Keratinocyte (primary cell): ENCODE results near the gene MYO1G. TPM values are rescaled to one million over a fixed set of nuclear protein-coding genes. Genes with fewer than 3 reads are reported as not detected.

Source experiments
- DNase-seq: peaks from one replicate; pipeline ENCODE4 v3.0.0-alpha.2; 2011; ENCODE audit warnings: low read depth, missing footprints, low spot score
- FAIRE-seq: peaks from 2 replicates; lab custom pipeline; 2011; peaks lifted over from hg19 to GRCh38; lab: Jason Lieb, UNC
- H2AFZ ChIP-seq: 2 replicates; pipeline ENCODE4 v1.6.0; 2012; ENCODE audit warnings: low read length, control low read depth, inconsistent platforms; ENCODE audit not compliant: control insufficient read depth
- H3K27ac ChIP-seq: 2 replicates; pipeline ENCODE4 v1.5.1; 2011; ENCODE audit warnings: low read length; ENCODE audit not compliant: control insufficient read depth, insufficient read depth
- H3K27me3 ChIP-seq: 3 replicates; pipeline ENCODE4 v1.6.0; 2011; ENCODE audit warnings: low read length; ENCODE audit not compliant: control insufficient read depth, insufficient read depth; ENCODE audit errors: extremely low read depth
- H3K36me3 ChIP-seq, 2 experiments: 2 replicates in 1 of 2; 3 replicates in 1 of 2; pipeline ENCODE4 v1.5.1; 2011; ENCODE audit warnings: low read length in 2 of 2, mild to moderate bottlenecking in 1 of 2; ENCODE audit not compliant: control insufficient read depth in 2 of 2, insufficient read depth in 2 of 2; ENCODE audit errors: extremely low read depth in 1 of 2
- H3K4me1 ChIP-seq: 3 replicates; pipeline ENCODE4 v1.5.1; 2011; ENCODE audit warnings: low read length; ENCODE audit not compliant: control insufficient read depth, insufficient read depth; ENCODE audit errors: extremely low read depth
- H3K4me2 ChIP-seq: 3 replicates; pipeline ENCODE4 v1.6.0; 2011; ENCODE audit warnings: low read depth, low read length; ENCODE audit not compliant: control insufficient read depth, insufficient read depth; ENCODE audit errors: extremely low read depth
- H3K4me3 ChIP-seq, 3 experiments: fragments of 200-600 bp in 1 of 3; sonication (generic) in 1 of 3; 2 replicates in 2 of 3; 3 replicates in 1 of 3; pipeline ENCODE4 v1.5.1; 2011 to 2016; ENCODE audit warnings: low read length in 3 of 3, mild to moderate bottlenecking in 3 of 3, control low read depth in 2 of 3, inconsistent platforms in 1 of 3, low read depth in 1 of 3, mixed read lengths in 1 of 3, mixed run types in 1 of 3, moderate library complexity in 1 of 3; ENCODE audit not compliant: control insufficient read depth in 2 of 3, insufficient read depth in 2 of 3; ENCODE audit errors: extremely low read depth in 1 of 3
- H3K79me2 ChIP-seq: 2 replicates; pipeline ENCODE4 v1.6.0; 2012; ENCODE audit warnings: low read length; ENCODE audit not compliant: control insufficient read depth, insufficient read depth
- H3K9ac ChIP-seq: 3 replicates; pipeline ENCODE4 v1.6.0; 2011; ENCODE audit warnings: low read length; ENCODE audit not compliant: control insufficient read depth, insufficient read depth; ENCODE audit errors: extremely low read depth
- H3K9me1 ChIP-seq: 3 replicates; pipeline ENCODE4 v1.6.0; 2011; ENCODE audit warnings: low read length; ENCODE audit not compliant: control insufficient read depth, insufficient read depth; ENCODE audit errors: extremely low read depth
- H3K9me3 ChIP-seq: 2 replicates; pipeline ENCODE4 v1.5.1; 2012; ENCODE audit warnings: low read depth, low read length; ENCODE audit not compliant: control insufficient read depth
- H4K20me1 ChIP-seq: 3 replicates; pipeline ENCODE4 v1.6.0; 2011; ENCODE audit warnings: low read length; ENCODE audit not compliant: control insufficient read depth, insufficient read depth; ENCODE audit errors: extremely low read depth
- EZH2 ChIP-seq: IDR thresholded peaks from one replicate; pipeline ENCODE4 v1.6.1; 2012; ENCODE audit warnings: inconsistent platforms, mild to moderate bottlenecking, low read length, moderate library complexity
- dilution Hi-C: fragments of 300-500 bp; cut with MboI; formaldehyde crosslinking; loops from one replicate; pipeline ENCODE4 v1.7.0; 2020; ENCODE audit warnings: low sequenced_read_pairs; ENCODE audit not compliant: extremely low pct_ligation_motif_present
- polyA plus RNA-seq, 5 experiments: library from polyadenylated mRNA; depleted of rRNA in 3 of 5; stranded (reverse) in 3 of 5; stranded (forward) in 1 of 5; unstranded in 1 of 5; fragments of >200 nt; gene quantifications; 1 replicate in 1 of 5; 2 replicates in 3 of 5; 3 replicates in 1 of 5; pipeline versions ENCODE4 v1.2.1 to v1.2.3, GENCODE V29; 2011 to 2012; ENCODE audit warnings: missing spikeins in 2 of 5, low read depth in 1 of 5, low replicate concordance in 1 of 5
- TF ChIP-seq, protein P1 (sequence below), 3 experiments: IDR thresholded peaks in 1 of 3; conservative IDR thresholded peaks in 1 of 3; optimal IDR thresholded peaks in 1 of 3; 2 replicates in 2 of 3; 3 replicates in 1 of 3; pipeline versions ENCODE3 to v1.5.1; 2011; ENCODE audit warnings: low read length in 3 of 3, mild to moderate bottlenecking in 3 of 3, moderate library complexity in 2 of 3, control low read depth in 1 of 3, inconsistent platforms in 1 of 3; ENCODE audit not compliant: insufficient read depth in 2 of 3; ENCODE audit errors: extremely low read depth in 1 of 3

The MYO1G gene
- polyA plus RNA-seq, 1 donor (not counting 4 experiments of a cell fraction or from before 2014, with no cell fraction given): 0.03 TPM

DNA sequence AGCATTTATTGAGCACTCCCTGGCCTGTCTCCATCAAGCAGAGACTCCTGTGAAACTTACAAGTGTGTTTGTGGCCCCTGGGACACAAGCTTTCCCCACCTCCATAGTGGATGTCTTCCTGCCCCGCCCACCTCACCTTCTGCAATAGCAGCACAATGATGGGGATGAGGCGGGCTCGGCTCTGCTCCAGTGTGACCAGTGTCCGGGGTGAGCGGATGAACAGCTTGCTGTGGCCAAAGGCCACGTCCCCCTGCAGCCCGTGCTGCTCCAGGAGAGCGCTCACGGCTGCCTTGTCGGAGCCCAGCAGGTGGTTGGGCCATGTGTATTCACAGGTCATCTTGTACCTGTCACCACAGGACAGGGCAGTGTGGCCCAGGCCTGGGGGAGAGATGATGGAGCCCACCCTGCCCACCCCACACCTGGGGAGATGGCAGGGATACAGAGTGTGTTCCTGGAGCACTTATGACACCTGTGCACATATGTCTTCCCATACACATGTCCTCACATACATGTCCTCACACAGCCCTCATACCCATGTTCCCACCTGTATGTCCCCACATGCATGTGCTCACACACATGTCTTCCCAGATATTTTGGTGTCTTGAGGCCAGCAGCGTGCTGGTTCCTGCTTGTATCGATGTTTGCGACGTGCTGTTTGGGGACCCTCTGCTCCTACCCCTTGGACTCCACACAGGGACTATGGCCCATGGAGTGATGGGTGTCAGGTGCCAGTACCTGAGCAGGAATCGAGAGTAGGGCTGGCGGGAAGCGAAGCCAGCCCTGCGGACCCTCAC is 12.7 kb downstream of the MYO1G start:
- H3K9me3 ChIP-seq: no peaks in the 10 kb centered on the region
- H3K4me1 ChIP-seq: peaks cover 3% of the 10 kb centered on the region
- no peak for TF ChIP-seq EZH2
- TF ChIP-seq, protein P1, sequence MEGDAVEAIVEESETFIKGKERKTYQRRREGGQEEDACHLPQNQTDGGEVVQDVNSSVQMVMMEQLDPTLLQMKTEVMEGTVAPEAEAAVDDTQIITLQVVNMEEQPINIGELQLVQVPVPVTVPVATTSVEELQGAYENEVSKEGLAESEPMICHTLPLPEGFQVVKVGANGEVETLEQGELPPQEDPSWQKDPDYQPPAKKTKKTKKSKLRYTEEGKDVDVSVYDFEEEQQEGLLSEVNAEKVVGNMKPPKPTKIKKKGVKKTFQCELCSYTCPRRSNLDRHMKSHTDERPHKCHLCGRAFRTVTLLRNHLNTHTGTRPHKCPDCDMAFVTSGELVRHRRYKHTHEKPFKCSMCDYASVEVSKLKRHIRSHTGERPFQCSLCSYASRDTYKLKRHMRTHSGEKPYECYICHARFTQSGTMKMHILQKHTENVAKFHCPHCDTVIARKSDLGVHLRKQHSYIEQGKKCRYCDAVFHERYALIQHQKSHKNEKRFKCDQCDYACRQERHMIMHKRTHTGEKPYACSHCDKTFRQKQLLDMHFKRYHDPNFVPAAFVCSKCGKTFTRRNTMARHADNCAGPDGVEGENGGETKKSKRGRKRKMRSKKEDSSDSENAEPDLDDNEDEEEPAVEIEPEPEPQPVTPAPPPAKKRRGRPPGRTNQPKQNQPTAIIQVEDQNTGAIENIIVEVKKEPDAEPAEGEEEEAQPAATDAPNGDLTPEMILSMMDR (optimal IDR thresholded peaks at IDR 0.05 in 1 of 3, IDR thresholded peaks at IDR 0.05 in 1 of 3, conservative IDR thresholded peaks at IDR 0.05 in 1 of 3; ENCODE audit: extremely low read depth in 1 of 3, insufficient read depth in 2 of 3, low read length in 3 of 3): no peak
- H4K20me1 ChIP-seq: no peaks in the 10 kb centered on the region
- no peaks in the 10 kb centered on the region for H3K36me3 ChIP-seq
- H3K9ac ChIP-seq: no peak overlapping the region
- H2AFZ ChIP-seq: no peak overlapping the region
- no peak overlapping the region for H3K4me3 ChIP-seq
- dilution Hi-C loops: no loop called here
- no peak overlapping the region for H3K27ac ChIP-seq
- H3K79me2 ChIP-seq: no peaks in the 10 kb centered on the region
- DNase-seq: no peak
- no peaks in the 10 kb centered on the region for H3K9me1 ChIP-seq
- H3K4me2 ChIP-seq: no peak overlapping the region
- no peak for FAIRE-seq
- H3K27me3 ChIP-seq: peaks cover 27% of the 10 kb centered on the region

DNA sequence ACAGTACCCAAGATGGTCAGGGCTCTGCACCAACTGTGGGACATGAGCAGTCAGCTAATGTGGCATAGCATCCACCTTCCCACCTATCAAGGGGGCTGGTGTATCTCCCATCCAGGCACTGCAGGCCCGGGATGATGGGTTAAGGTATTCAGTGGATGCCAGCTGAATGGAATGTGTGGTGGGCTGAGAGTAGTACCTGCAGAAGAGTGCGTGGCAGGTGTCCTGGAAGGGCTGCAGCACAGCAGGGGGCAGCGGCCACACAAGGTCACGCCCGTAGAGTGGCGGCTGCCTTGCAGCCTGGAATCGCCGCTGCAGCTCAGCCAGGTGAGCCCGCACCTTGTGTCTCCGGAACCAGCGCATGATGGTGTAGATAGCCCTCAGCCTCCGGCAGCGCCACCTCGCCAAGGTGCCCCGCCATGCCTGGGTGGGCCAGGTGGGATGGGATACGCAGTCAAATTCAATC is 13.3 kb downstream of the MYO1G start:
- Histone ChIP-seq H3K4me2 (no peak overlapping the region), H3K4me3 (no peak overlapping the region), H3K9me3 (no peaks in the 10 kb centered on the region), H3K4me1 (peaks cover 5% of the 10 kb centered on the region), H3K79me2 (no peaks in the 10 kb centered on the region), H3K27ac (no peak overlapping the region), H3K9ac (no peak overlapping the region), H3K9me1 (no peaks in the 10 kb centered on the region), H4K20me1 (no peaks in the 10 kb centered on the region), H3K27me3 (peaks cover 24% of the 10 kb centered on the region), H3K36me3 (no peaks in the 10 kb centered on the region), H2AFZ (no peak overlapping the region)
- dilution Hi-C loops: no loop called here
- DNase-seq (no peak), FAIRE-seq (no peak)
- TF ChIP-seq EZH2: no peak
- TF ChIP-seq, protein P1 (optimal IDR thresholded peaks at IDR 0.05 in 1 of 3, IDR thresholded peaks at IDR 0.05 in 1 of 3, conservative IDR thresholded peaks at IDR 0.05 in 1 of 3; ENCODE audit: extremely low read depth in 1 of 3, insufficient read depth in 2 of 3, low read length in 3 of 3): no peak
